AG04449 (cell line): ENCODE data around the gene ZNF662.

Experiments
- CTCF ChIA-PET: fragments of 350-600 bp; formaldehyde crosslinking; extraction: SDS; loops from one replicate; lab custom pipeline; 2021; ENCODE audit warnings: antibody characterized with exemption; lab: Yijun Ruan, JAX
- POLR2A ChIA-PET: fragments of 400-600, 350-600 bp; formaldehyde crosslinking; extraction: SDS; loops from one replicate; lab custom pipeline; 2020; ENCODE audit warnings: antibody characterized with exemption, inconsistent platforms; lab: Yijun Ruan, JAX
- DNase-seq: peaks from one replicate; pipeline ENCODE4 v3.0.0-alpha.2; 2010; ENCODE audit warnings: low read depth, low spot score
- H3K4me3 ChIP-seq: 2 replicates; pipeline ENCODE4 v1.5.1; 2011; ENCODE audit warnings: low read depth, mild to moderate bottlenecking, control low read depth, low read length
- TF ChIP-seq, protein P1 (sequence below): IDR thresholded peaks from one replicate; pipeline ENCODE4 v1.5.1; 2011; ENCODE audit warnings: mild to moderate bottlenecking, moderate library complexity, low read length, control low read depth, inconsistent platforms; ENCODE audit not compliant: insufficient read depth; ENCODE audit errors: missing control alignments

Gene ZNF662

DNA sequence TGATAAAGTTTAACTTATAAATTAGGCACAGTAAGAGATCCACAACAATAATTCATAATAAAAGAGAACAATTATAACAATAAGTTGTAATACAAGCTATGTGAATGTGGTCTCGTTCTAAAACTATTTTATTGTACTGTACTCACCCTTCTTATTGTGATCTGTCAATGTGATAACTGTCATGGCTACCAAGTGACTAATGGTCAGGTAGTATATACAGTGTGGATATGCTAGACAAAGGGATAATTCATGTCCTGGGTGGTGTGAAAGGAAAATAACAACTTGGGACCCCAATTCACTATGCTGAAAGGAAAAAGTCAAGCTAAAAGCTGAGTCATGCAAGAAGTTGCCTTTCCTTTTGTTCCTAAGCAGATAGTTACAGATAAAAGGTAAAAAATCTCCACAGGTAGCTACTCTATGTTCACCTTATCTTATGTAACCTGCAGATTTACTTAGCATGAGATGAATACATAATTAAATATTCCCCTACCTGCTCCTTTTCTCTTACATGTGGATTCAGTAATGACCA is 19.6 kb upstream of the ZNF662 start:
- ChIA-PET POLR2A (no interaction called here), CTCF (no interaction called here)
- TF ChIP-seq, protein P1, sequence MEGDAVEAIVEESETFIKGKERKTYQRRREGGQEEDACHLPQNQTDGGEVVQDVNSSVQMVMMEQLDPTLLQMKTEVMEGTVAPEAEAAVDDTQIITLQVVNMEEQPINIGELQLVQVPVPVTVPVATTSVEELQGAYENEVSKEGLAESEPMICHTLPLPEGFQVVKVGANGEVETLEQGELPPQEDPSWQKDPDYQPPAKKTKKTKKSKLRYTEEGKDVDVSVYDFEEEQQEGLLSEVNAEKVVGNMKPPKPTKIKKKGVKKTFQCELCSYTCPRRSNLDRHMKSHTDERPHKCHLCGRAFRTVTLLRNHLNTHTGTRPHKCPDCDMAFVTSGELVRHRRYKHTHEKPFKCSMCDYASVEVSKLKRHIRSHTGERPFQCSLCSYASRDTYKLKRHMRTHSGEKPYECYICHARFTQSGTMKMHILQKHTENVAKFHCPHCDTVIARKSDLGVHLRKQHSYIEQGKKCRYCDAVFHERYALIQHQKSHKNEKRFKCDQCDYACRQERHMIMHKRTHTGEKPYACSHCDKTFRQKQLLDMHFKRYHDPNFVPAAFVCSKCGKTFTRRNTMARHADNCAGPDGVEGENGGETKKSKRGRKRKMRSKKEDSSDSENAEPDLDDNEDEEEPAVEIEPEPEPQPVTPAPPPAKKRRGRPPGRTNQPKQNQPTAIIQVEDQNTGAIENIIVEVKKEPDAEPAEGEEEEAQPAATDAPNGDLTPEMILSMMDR, result no peak
- no peak for DNase-seq
- no peak overlapping the region for H3K4me3 ChIP-seq

GRCh38 chr3:42887084-42887483 is 18.9 kb upstream of the ZNF662 start:
- TF ChIP-seq, protein P1, result no peak
- DNase-seq, result no peak
- H3K4me3 ChIP-seq, result no peak overlapping the region
- ChIA-PET POLR2A (no interaction called here), CTCF (no interaction called here)

- ChIA-PET POLR2A (no interaction called here), CTCF (interaction anchor here (1.5 kb wide), 1 partner anchor 10 kb away, joined by 6 read pairs; no protein-coding TSS in a partner anchor)
- DNase-seq, result no peak
- H3K4me3 ChIP-seq, result no peak overlapping the region
- TF ChIP-seq, protein P1, result no peak
Measured at GRCh38 chr3:42891042-42891441, 14.9 kb upstream of the ZNF662 start.

DNA sequence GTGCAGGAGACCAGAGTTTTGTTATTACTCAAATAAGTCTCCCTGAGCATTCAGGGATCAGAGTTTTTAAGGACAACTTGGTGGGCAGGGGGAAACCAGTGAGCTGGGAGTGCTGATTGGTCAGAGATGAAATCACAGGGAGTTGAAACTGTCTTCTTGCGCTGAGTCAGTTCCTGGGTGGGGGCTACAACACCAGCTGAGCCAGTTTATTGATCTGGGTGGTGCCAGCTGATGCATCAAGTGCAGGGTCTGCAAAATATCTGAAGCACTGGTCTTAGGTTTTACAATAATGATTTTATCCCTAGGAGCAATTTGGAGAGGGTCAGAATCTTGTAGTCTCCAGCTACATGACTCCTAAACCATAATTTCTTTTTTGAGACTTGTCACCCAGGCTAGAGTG is 13.8 kb upstream of the ZNF662 start:
- TF ChIP-seq, protein P1, result no peak
- POLR2A ChIA-PET, result no interaction called here
- no peak overlapping the region for H3K4me3 ChIP-seq
- DNase-seq, result no peak
- CTCF ChIA-PET, result interaction anchor here (2.2 kb wide), 1 partner anchor 10 kb away, joined by 11 read pairs; no protein-coding TSS in a partner anchor

- TF ChIP-seq, protein P1, result no peak
- ChIA-PET CTCF (interaction anchor here (2.2 kb wide), 1 partner anchor 11 kb away, joined by 11 read pairs; no protein-coding TSS in a partner anchor), POLR2A (no interaction called here)
- H3K4me3 ChIP-seq, result no peak overlapping the region
- no peak for DNase-seq
Measured at GRCh38 chr3:42892807-42893206, 13.1 kb upstream of the ZNF662 start.

DNA sequence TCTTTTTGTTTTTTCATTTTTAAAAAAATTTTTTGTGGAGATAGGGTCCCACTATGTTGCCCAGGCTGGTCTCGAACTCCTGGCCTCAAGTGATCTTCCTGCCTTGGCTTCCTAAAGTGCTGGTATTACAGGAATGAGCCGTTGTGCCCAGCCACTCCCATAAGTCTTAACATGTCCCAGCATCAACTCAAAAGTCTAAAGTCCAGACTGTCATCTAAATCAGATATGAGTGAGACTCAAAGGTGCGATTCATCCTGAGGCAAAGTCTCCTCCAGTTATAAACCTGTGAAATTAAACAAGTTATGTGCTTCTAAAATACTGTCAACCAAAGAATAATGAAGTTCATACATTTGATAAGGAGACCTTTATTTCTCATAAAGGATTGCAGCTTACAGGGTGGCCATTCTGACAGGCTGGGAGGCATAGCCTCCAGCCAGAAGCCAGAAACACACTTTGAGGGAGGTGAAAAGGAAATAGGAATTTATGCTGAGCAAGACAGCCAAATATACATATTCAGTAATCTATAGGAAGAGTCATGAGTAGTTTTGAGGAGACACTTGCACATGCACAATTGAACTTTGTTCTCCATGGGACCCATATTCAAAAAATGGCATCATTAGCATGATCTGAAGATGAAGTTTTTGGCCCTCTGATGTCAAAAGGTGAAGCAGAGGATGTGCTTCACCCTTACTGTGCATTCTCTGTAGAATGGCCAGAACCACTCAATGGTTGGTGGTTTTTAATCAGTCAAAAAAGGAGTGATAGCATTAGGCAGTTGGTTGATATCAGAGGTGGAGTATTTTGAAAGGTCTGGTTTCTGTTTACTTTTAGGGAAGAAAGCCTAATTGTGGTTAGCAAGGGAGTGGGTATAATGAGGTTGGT is 11.0 kb upstream of the ZNF662 start:
- no peak overlapping the region for H3K4me3 ChIP-seq
- ChIA-PET CTCF (interaction anchor here (0.7 to 1.7 kb wide), 3 partner anchors 13 to 115 kb away, joined by 3 to 5 read pairs (median 3); no protein-coding TSS in a partner anchor), POLR2A (no interaction called here)
- TF ChIP-seq, protein P1, result no peak
- no peak for DNase-seq
